ENCODE data around the gene B3GNT4.
A peak's percentile ranks its signal among the peaks of the same experiment; 100 is the strongest.
"Not testable (repeated sequence)": the region's sequence is repeated elsewhere in the genome, so short reads cannot be mapped to it uniquely, and the experiment has no call there.

B3GNT4 gene

GRCh38 chr12:122189626-122190475 is 13.7 kb upstream of the B3GNT4 start:
- DNase-seq = no peak

GRCh38 chr12:122190842-122191668 is 12.5 kb upstream of the B3GNT4 start:
- DNase-seq = peak; percentile 10 to 45

- no peak for DNase-seq
Measured at GRCh38 chr12:122192441-122192840, 11.1 kb upstream of the B3GNT4 start.

- no peak for DNase-seq
Measured at GRCh38 chr12:122194804-122195203, 8.7 kb upstream of the B3GNT4 start.

GRCh38 chr12:122195405-122195804 is 8.1 kb upstream of the B3GNT4 start:
- DNase-seq = no peak

- no peak for DNase-seq
Measured at GRCh38 chr12:122197612-122197966, 5.9 kb upstream of the B3GNT4 start.

GRCh38 chr12:122199484-122200355 is 3.8 kb upstream of the B3GNT4 start:
- DNase-seq = no peak

- no peak for DNase-seq
Measured at GRCh38 chr12:122200541-122201175, 2.9 kb upstream of the B3GNT4 start.

GRCh38 chr12:122201381-122201780 is 2.1 kb upstream of the B3GNT4 start:
- DNase-seq = no peak

- no peak for DNase-seq
Measured at GRCh38 chr12:122202017-122202416, 1.5 kb upstream of the B3GNT4 start.

GRCh38 chr12:122202811-122203210 is 698 bp upstream of the B3GNT4 start:
- DNase-seq = not testable (repeated sequence)

- no peak for DNase-seq
Measured at GRCh38 chr12:122204167-122205052, 901 bp downstream of the B3GNT4 start.

- DNase-seq = peak in 1 of 2 experiments; percentile 10
Measured at GRCh38 chr12:122205053-122205925, 1.8 kb downstream of the B3GNT4 start.

- DNase-seq = no peak
Measured at GRCh38 chr12:122206111-122206881, 2.8 kb downstream of the B3GNT4 start.

GRCh38 chr12:122206976-122207375 is 3.5 kb downstream of the B3GNT4 start:
- DNase-seq = no peak

GRCh38 chr12:122207391-122207790 is 3.9 kb downstream of the B3GNT4 start:
- no peak for DNase-seq

- no peak for DNase-seq
Measured at GRCh38 chr12:122208073-122208820, 4.7 kb downstream of the B3GNT4 start.

GRCh38 chr12:122215771-122216170 is 12.3 kb downstream of the B3GNT4 start:
- peak in 1 of 2 experiments; percentile 3 for DNase-seq

GRCh38 chr12:122216445-122216844 is 12.9 kb downstream of the B3GNT4 start:
- DNase-seq = no peak
